ENCODE measurements around the gene SULT4A1. TPM values are rescaled to one million over a fixed set of nuclear protein-coding genes. Genes with fewer than 3 reads are reported as not detected.

Gene SULT4A1
- polyA plus RNA-seq, 3 donors, result not detected

DNA sequence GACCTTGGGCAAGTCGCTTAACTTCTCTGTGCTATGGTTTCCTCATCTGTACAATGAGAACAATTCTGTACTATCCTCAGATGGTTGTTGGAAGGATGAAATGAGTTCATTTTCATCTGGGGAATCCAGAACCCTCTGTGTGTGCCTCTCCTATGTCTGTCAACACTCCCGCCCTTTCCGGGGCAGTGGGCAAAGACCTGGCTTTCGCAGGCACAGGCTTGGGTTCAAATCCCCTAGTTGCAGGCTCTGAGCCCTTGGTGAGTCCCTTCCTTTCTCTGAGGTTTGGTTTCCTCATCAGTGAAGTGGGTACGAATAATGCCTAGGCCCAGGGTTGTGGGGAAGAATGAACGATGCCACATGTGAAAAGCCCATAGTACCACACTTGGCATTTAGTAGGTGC is 23.5 kb upstream of the SULT4A1 start:
- Mint-ChIP-seq H3K4me3 (no peak overlapping the region), H3K27me3 (ENCODE audit: low read depth in 3 of 3) (peaks cover 12 to 25% (median 15%) of the 10 kb centered on the region in 3 donors), H3K27ac (no peak overlapping the region), H3K36me3 (no peaks in the 10 kb centered on the region), H3K9me3 (no peaks in the 10 kb centered on the region), H3K4me1 (no peaks in the 10 kb centered on the region)
- intact Hi-C loops (cut with micrococcal nuclease), result no loop called here
- H3K27me3 ChIP-seq (ENCODE audit: control insufficient read depth in 2 of 2, insufficient read depth in 2 of 2, low read length in 2 of 2), result peaks cover 0 to 8% of the 10 kb centered on the region in 2 donors
- H3K4me3 ChIP-seq (replicated peaks in 1 of 3; ENCODE audit: low read depth in 2 of 3, low read length in 3 of 3), result no peak overlapping the region
- no peaks in the 10 kb centered on the region for H3K36me3 ChIP-seq (replicated peaks in 1 of 2; ENCODE audit: control insufficient read depth in 1 of 2, insufficient read depth in 2 of 2, low read length in 2 of 2)
- H3K4me2 ChIP-seq (replicated peaks; ENCODE audit: extremely low read depth, low read length, poor library complexity, severe bottlenecking), result no peak overlapping the region
- H2AFZ ChIP-seq (ENCODE audit: insufficient read depth, low read depth, low read length, poor library complexity, severe bottlenecking), result no peak overlapping the region
- no peak for DNase-seq
- 92% methylated on average over 4 of the region's 6 CpGs for WGBS (ENCODE audit: insufficient coverage)
- no peak for TF ChIP-seq CTCF (IDR thresholded peaks at IDR 0.05)
- no peak overlapping the region for H3K27ac ChIP-seq (ENCODE audit: low read depth in 1 of 2, low read length in 2 of 2)
- H3K9ac ChIP-seq (ENCODE audit: insufficient read depth, low read length, poor library complexity, severe bottlenecking), result no peak overlapping the region
- H4K20me1 ChIP-seq (ENCODE audit: insufficient read depth, low read length), result no peaks in the 10 kb centered on the region
- H3K79me2 ChIP-seq (ENCODE audit: insufficient read depth, low read length), result no peaks in the 10 kb centered on the region
- H3K9me3 ChIP-seq (replicated peaks in 1 of 2; ENCODE audit: control insufficient read depth in 1 of 2, insufficient read depth in 1 of 2, low read length in 2 of 2), result no peaks in the 10 kb centered on the region
- H3K4me1 ChIP-seq (ENCODE audit: control insufficient read depth in 1 of 2, insufficient read depth in 2 of 2, low read length in 2 of 2), result no peaks in the 10 kb centered on the region

GRCh38 chr22:43885319-43885671 is 23.0 kb upstream of the SULT4A1 start:
- H3K36me3 Mint-ChIP-seq, result no peaks in the 10 kb centered on the region
- intact Hi-C loops (cut with micrococcal nuclease), result no loop called here

More at GRCh38 chr22:43885319-43885671, 23.0 kb upstream of the SULT4A1 start:
- Mint-ChIP-seq H3K4me3 (no peak overlapping the region), H3K9me3 (no peaks in the 10 kb centered on the region), H3K27ac (no peak overlapping the region), H3K4me1 (no peaks in the 10 kb centered on the region), H3K27me3 (ENCODE audit: low read depth in 3 of 3) (peaks cover 7 to 20% (median 10%) of the 10 kb centered on the region in 3 donors)
- no peaks in the 10 kb centered on the region for H3K36me3 ChIP-seq (replicated peaks in 1 of 2; ENCODE audit: control insufficient read depth in 1 of 2, insufficient read depth in 2 of 2, low read length in 2 of 2)
- no peaks in the 10 kb centered on the region for H3K79me2 ChIP-seq (ENCODE audit: insufficient read depth, low read length)
- H3K4me1 ChIP-seq (ENCODE audit: control insufficient read depth in 1 of 2, insufficient read depth in 2 of 2, low read length in 2 of 2), result no peaks in the 10 kb centered on the region
- H3K27ac ChIP-seq (ENCODE audit: low read depth in 1 of 2, low read length in 2 of 2), result no peak overlapping the region
- TF ChIP-seq CTCF (IDR thresholded peaks at IDR 0.05), result peak; percentile 44
- no peak overlapping the region for H2AFZ ChIP-seq (ENCODE audit: insufficient read depth, low read depth, low read length, poor library complexity, severe bottlenecking)
- H3K9ac ChIP-seq (ENCODE audit: insufficient read depth, low read length, poor library complexity, severe bottlenecking), result no peak overlapping the region
- 66% methylated on average over 7 of the region's 7 CpGs for WGBS (ENCODE audit: insufficient coverage)
- H3K4me2 ChIP-seq (replicated peaks; ENCODE audit: extremely low read depth, low read length, poor library complexity, severe bottlenecking), result no peak overlapping the region
- H3K4me3 ChIP-seq (replicated peaks in 1 of 3; ENCODE audit: low read depth in 2 of 3, low read length in 3 of 3), result no peak overlapping the region
- peaks cover 0 to 3% of the 10 kb centered on the region in 2 donors for H3K27me3 ChIP-seq (ENCODE audit: control insufficient read depth in 2 of 2, insufficient read depth in 2 of 2, low read length in 2 of 2)
- H3K9me3 ChIP-seq (replicated peaks in 1 of 2; ENCODE audit: control insufficient read depth in 1 of 2, insufficient read depth in 1 of 2, low read length in 2 of 2), result no peaks in the 10 kb centered on the region
- no peak for DNase-seq
- H4K20me1 ChIP-seq (ENCODE audit: insufficient read depth, low read length), result no peaks in the 10 kb centered on the region
